ENCODE measurements around the gene DALRD3.
A peak's percentile ranks its signal among the peaks of the same experiment; 100 is the strongest.

Gene DALRD3

GRCh38 chr3:49017971-49018706 lies at the start of gene DALRD3:
Gene DALRD3 (minus strand): TSS chr3:49018580. CDS start chr3:49018564, 16 bp downstream.
- Histone ChIP-seq H3K27ac (ENCODE audit: low read depth, low read length) (peak within 1 kb of the TSS; percentile 98), H3K9ac (ENCODE audit: low read length in 5 of 5) (peak within 1 kb of the TSS in 4 of 5 donors; percentile 40 to 76 (median 53)), H3K4me1 (ENCODE audit: control insufficient read depth in 5 of 5, insufficient read depth in 5 of 5, low read length in 5 of 5) (peaks cover 10 to 56% (median 47%) of the 10 kb centered on the region in 5 donors)

DNA sequence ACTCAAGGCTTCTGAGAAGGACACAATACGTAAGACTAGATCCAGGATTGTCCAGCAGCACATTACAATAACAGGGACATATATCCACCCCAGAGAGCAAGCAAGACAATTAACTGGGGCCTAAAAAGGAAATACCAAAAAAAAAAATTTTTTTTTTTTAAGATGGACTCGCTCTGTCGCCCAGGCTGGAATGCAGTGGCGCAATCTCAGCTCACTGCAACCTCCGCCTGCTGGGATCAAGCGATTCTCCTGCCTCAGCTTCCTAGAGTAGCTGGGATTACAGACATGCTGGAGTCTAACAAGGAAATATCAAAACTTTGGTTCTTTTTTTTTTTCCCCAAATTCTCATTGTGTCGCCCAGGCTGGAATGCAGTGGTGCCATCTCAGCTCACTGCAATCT lies 39.6 kb upstream of the DALRD3 start:
- Histone ChIP-seq H3K4me3 (ENCODE audit: low read depth in 1 of 5, low read length in 5 of 5) (no peak overlapping the region), H3K27me3 (ENCODE audit: control insufficient read depth in 5 of 5, insufficient read depth in 4 of 5, low read length in 5 of 5) (no peaks in the 10 kb centered on the region), H3K9ac (ENCODE audit: low read length in 5 of 5) (peak overlapping the region in 1 of 5 donors; percentile 13), H3K9me3 (ENCODE audit: control insufficient read depth in 5 of 5, low read length in 5 of 5) (no peaks in the 10 kb centered on the region), H3K36me3 (ENCODE audit: control insufficient read depth in 5 of 5, insufficient read depth in 5 of 5, low read length in 5 of 5) (peaks cover 9 to 59% (median 41%) of the 10 kb centered on the region in 5 donors), H3K4me1 (ENCODE audit: control insufficient read depth in 5 of 5, insufficient read depth in 5 of 5, low read length in 5 of 5) (peaks cover 2 to 26% (median 19%) of the 10 kb centered on the region in 5 donors), H3K27ac (ENCODE audit: low read depth, low read length) (peak overlapping the region; percentile 11)

More at GRCh38 chr3:49017971-49018706, at the start of gene DALRD3:
- H3K4me3 ChIP-seq (ENCODE audit: low read depth in 1 of 5, low read length in 5 of 5) = peak within 1 kb of the TSS; percentile 62 to 89 (median 83)
- no peaks in the 10 kb centered on the region for H3K27me3 ChIP-seq (ENCODE audit: control insufficient read depth in 5 of 5, insufficient read depth in 4 of 5, low read length in 5 of 5)
- peaks cover 0 to 40% (median 36%) of the 10 kb centered on the region in 5 donors for H3K36me3 ChIP-seq (ENCODE audit: control insufficient read depth in 5 of 5, insufficient read depth in 5 of 5, low read length in 5 of 5)
- H3K9me3 ChIP-seq (ENCODE audit: control insufficient read depth in 5 of 5, low read length in 5 of 5) = no peaks in the 10 kb centered on the region

GRCh38 chr3:49057268-49057667 lies 38.9 kb upstream of the DALRD3 start:
- no peak overlapping the region for H3K9ac ChIP-seq (ENCODE audit: low read length in 5 of 5)
- H3K27me3 ChIP-seq (ENCODE audit: control insufficient read depth in 5 of 5, insufficient read depth in 4 of 5, low read length in 5 of 5) = no peaks in the 10 kb centered on the region
- H3K4me1 ChIP-seq (ENCODE audit: control insufficient read depth in 5 of 5, insufficient read depth in 5 of 5, low read length in 5 of 5) = peaks cover 2 to 26% (median 20%) of the 10 kb centered on the region in 5 donors
- H3K36me3 ChIP-seq (ENCODE audit: control insufficient read depth in 5 of 5, insufficient read depth in 5 of 5, low read length in 5 of 5) = peaks cover 7 to 62% (median 44%) of the 10 kb centered on the region in 5 donors
- no peaks in the 10 kb centered on the region for H3K9me3 ChIP-seq (ENCODE audit: control insufficient read depth in 5 of 5, low read length in 5 of 5)
- H3K27ac ChIP-seq (ENCODE audit: low read depth, low read length) = peak overlapping the region; percentile 11
- no peak overlapping the region for H3K4me3 ChIP-seq (ENCODE audit: low read depth in 1 of 5, low read length in 5 of 5)

- H3K4me3 ChIP-seq (ENCODE audit: low read depth in 1 of 5, low read length in 5 of 5) = no peak overlapping the region
- H3K36me3 ChIP-seq (ENCODE audit: control insufficient read depth in 5 of 5, insufficient read depth in 5 of 5, low read length in 5 of 5) = peaks cover 13 to 61% (median 50%) of the 10 kb centered on the region in 5 donors
- H3K9ac ChIP-seq (ENCODE audit: low read length in 5 of 5) = no peak overlapping the region
- no peak overlapping the region for H3K27ac ChIP-seq (ENCODE audit: low read depth, low read length)
- peaks cover 2 to 47% (median 39%) of the 10 kb centered on the region in 5 donors for H3K4me1 ChIP-seq (ENCODE audit: control insufficient read depth in 5 of 5, insufficient read depth in 5 of 5, low read length in 5 of 5)
- no peaks in the 10 kb centered on the region for H3K9me3 ChIP-seq (ENCODE audit: control insufficient read depth in 5 of 5, low read length in 5 of 5)
- no peaks in the 10 kb centered on the region for H3K27me3 ChIP-seq (ENCODE audit: control insufficient read depth in 5 of 5, insufficient read depth in 4 of 5, low read length in 5 of 5)
These were observed 36.0 kb upstream of the DALRD3 start for GRCh38 chr3:49054344-49054862.

DNA sequence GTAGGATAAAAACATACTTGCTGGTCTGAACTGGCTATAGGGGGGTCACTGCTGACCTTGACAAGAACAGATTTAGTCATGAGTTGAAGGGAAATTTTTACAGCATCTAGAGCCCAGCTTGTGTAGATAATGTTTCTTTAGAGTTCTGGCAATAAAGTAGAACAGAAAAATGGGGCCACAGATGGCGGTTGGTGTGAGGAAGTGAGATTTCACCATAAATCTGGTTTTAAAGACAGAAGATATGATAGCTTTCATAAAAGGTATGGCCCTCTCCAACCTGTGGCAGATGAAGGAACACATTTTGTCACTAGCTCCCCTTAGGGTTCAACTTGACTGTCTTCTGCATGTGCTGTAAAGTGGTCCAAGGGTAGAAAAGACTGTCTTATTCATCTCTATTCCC lies 35.2 kb upstream of the DALRD3 start:
- H3K4me1 ChIP-seq (ENCODE audit: control insufficient read depth in 5 of 5, insufficient read depth in 5 of 5, low read length in 5 of 5) = peaks cover 2 to 47% (median 39%) of the 10 kb centered on the region in 5 donors
- H3K27me3 ChIP-seq (ENCODE audit: control insufficient read depth in 5 of 5, insufficient read depth in 4 of 5, low read length in 5 of 5) = no peaks in the 10 kb centered on the region
- peak overlapping the region in 1 of 5 donors; percentile 4 for H3K9ac ChIP-seq (ENCODE audit: low read length in 5 of 5)
- H3K9me3 ChIP-seq (ENCODE audit: control insufficient read depth in 5 of 5, low read length in 5 of 5) = no peaks in the 10 kb centered on the region
- H3K36me3 ChIP-seq (ENCODE audit: control insufficient read depth in 5 of 5, insufficient read depth in 5 of 5, low read length in 5 of 5) = peaks cover 13 to 61% (median 53%) of the 10 kb centered on the region in 5 donors
- H3K27ac ChIP-seq (ENCODE audit: low read depth, low read length) = no peak overlapping the region
- no peak overlapping the region for H3K4me3 ChIP-seq (ENCODE audit: low read depth in 1 of 5, low read length in 5 of 5)

- Histone ChIP-seq H3K9ac (ENCODE audit: low read length in 5 of 5) (peak overlapping the region in 1 of 5 donors; percentile 47), H3K4me3 (ENCODE audit: low read depth in 1 of 5, low read length in 5 of 5) (no peak overlapping the region), H3K27me3 (ENCODE audit: control insufficient read depth in 5 of 5, insufficient read depth in 4 of 5, low read length in 5 of 5) (no peaks in the 10 kb centered on the region), H3K36me3 (ENCODE audit: control insufficient read depth in 5 of 5, insufficient read depth in 5 of 5, low read length in 5 of 5) (peaks cover 11 to 63% (median 48%) of the 10 kb centered on the region in 5 donors), H3K9me3 (ENCODE audit: control insufficient read depth in 5 of 5, low read length in 5 of 5) (no peaks in the 10 kb centered on the region), H3K27ac (ENCODE audit: low read depth, low read length) (no peak overlapping the region), H3K4me1 (ENCODE audit: control insufficient read depth in 5 of 5, insufficient read depth in 5 of 5, low read length in 5 of 5) (peaks cover 2 to 15% (median 11%) of the 10 kb centered on the region in 5 donors)
These were observed 16.9 kb upstream of the DALRD3 start for GRCh38 chr3:49035281-49035680.

- H3K4me3 ChIP-seq (ENCODE audit: low read depth in 1 of 5, low read length in 5 of 5) = no peak overlapping the region
- H3K27ac ChIP-seq (ENCODE audit: low read depth, low read length) = no peak overlapping the region
- no peaks in the 10 kb centered on the region for H3K9me3 ChIP-seq (ENCODE audit: control insufficient read depth in 5 of 5, low read length in 5 of 5)
- H3K4me1 ChIP-seq (ENCODE audit: control insufficient read depth in 5 of 5, insufficient read depth in 5 of 5, low read length in 5 of 5) = peaks cover 2 to 17% (median 13%) of the 10 kb centered on the region in 5 donors
- peaks cover 11 to 67% (median 46%) of the 10 kb centered on the region in 5 donors for H3K36me3 ChIP-seq (ENCODE audit: control insufficient read depth in 5 of 5, insufficient read depth in 5 of 5, low read length in 5 of 5)
- peak overlapping the region in 2 of 5 donors; percentile 20 to 47 for H3K9ac ChIP-seq (ENCODE audit: low read length in 5 of 5)
- no peaks in the 10 kb centered on the region for H3K27me3 ChIP-seq (ENCODE audit: control insufficient read depth in 5 of 5, insufficient read depth in 4 of 5, low read length in 5 of 5)
These were observed 16.3 kb upstream of the DALRD3 start for GRCh38 chr3:49034650-49035049.

- no peak overlapping the region for H3K9ac ChIP-seq (ENCODE audit: low read length in 5 of 5)
- H3K27me3 ChIP-seq (ENCODE audit: control insufficient read depth in 5 of 5, insufficient read depth in 4 of 5, low read length in 5 of 5) = no peaks in the 10 kb centered on the region
- no peak overlapping the region for H3K27ac ChIP-seq (ENCODE audit: low read depth, low read length)
- peaks cover 8 to 34% (median 28%) of the 10 kb centered on the region in 5 donors for H3K4me1 ChIP-seq (ENCODE audit: control insufficient read depth in 5 of 5, insufficient read depth in 5 of 5, low read length in 5 of 5)
- no peaks in the 10 kb centered on the region for H3K9me3 ChIP-seq (ENCODE audit: control insufficient read depth in 5 of 5, low read length in 5 of 5)
- peaks cover 11 to 64% (median 46%) of the 10 kb centered on the region in 5 donors for H3K36me3 ChIP-seq (ENCODE audit: control insufficient read depth in 5 of 5, insufficient read depth in 5 of 5, low read length in 5 of 5)
- no peak overlapping the region for H3K4me3 ChIP-seq (ENCODE audit: low read depth in 1 of 5, low read length in 5 of 5)
These were observed 14.4 kb upstream of the DALRD3 start for GRCh38 chr3:49032646-49033304.

DNA sequence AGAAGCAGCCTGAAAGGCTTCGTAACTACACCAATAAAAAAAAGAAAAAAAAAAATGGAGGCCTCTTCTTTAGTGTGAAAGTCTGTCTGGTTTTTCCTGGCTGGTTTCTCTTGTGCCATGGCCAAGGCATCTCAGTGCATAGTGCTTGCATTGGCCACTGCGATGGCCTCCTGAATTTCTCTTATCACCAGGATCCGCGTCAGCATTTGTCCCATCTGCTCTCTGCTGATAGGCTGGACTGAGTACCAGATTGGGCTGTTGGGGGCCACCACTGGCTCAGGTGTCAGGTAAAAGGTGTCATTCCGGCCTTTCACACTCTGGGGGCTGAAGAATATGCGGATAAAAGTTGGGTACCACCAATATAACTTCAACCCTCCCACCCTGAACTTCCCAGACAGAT lies 11.9 kb upstream of the DALRD3 start:
- H3K9ac ChIP-seq (ENCODE audit: low read length in 5 of 5) = no peak overlapping the region
- no peak overlapping the region for H3K4me3 ChIP-seq (ENCODE audit: low read depth in 1 of 5, low read length in 5 of 5)
- peaks cover 7 to 64% (median 55%) of the 10 kb centered on the region in 5 donors for H3K36me3 ChIP-seq (ENCODE audit: control insufficient read depth in 5 of 5, insufficient read depth in 5 of 5, low read length in 5 of 5)
- H3K4me1 ChIP-seq (ENCODE audit: control insufficient read depth in 5 of 5, insufficient read depth in 5 of 5, low read length in 5 of 5) = peaks cover 8 to 42% (median 28%) of the 10 kb centered on the region in 5 donors
- no peaks in the 10 kb centered on the region for H3K27me3 ChIP-seq (ENCODE audit: control insufficient read depth in 5 of 5, insufficient read depth in 4 of 5, low read length in 5 of 5)
- peak overlapping the region; percentile 92 for H3K27ac ChIP-seq (ENCODE audit: low read depth, low read length)
- H3K9me3 ChIP-seq (ENCODE audit: control insufficient read depth in 5 of 5, low read length in 5 of 5) = no peaks in the 10 kb centered on the region

DNA sequence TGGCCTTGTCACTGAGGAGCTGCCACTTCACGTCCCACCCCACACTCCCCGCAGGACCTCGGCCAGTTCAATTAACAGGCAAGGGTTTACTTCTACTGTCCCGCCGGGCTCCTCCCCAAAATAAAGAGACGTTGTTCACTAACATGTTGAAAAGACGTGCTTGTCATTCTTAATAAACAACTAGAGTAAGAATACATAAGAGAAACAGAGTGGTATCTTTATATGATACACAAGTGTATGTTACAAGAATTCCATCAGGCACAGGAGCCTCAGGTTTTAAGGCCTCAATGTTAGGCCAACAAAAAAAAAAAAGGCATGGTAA lies 11.1 kb upstream of the DALRD3 start:
- peaks cover 8 to 45% (median 29%) of the 10 kb centered on the region in 5 donors for H3K4me1 ChIP-seq (ENCODE audit: control insufficient read depth in 5 of 5, insufficient read depth in 5 of 5, low read length in 5 of 5)
- H3K4me3 ChIP-seq (ENCODE audit: low read depth in 1 of 5, low read length in 5 of 5) = peak overlapping the region; percentile 32 to 79 (median 70)
- peak overlapping the region; percentile 48 to 87 (median 81) for H3K9ac ChIP-seq (ENCODE audit: low read length in 5 of 5)
- no peaks in the 10 kb centered on the region for H3K9me3 ChIP-seq (ENCODE audit: control insufficient read depth in 5 of 5, low read length in 5 of 5)
- no peaks in the 10 kb centered on the region for H3K27me3 ChIP-seq (ENCODE audit: control insufficient read depth in 5 of 5, insufficient read depth in 4 of 5, low read length in 5 of 5)
- H3K27ac ChIP-seq (ENCODE audit: low read depth, low read length) = peak overlapping the region; percentile 92
- H3K36me3 ChIP-seq (ENCODE audit: control insufficient read depth in 5 of 5, insufficient read depth in 5 of 5, low read length in 5 of 5) = peaks cover 7 to 65% (median 58%) of the 10 kb centered on the region in 5 donors

All from subcutaneous abdominal adipose tissue (tissue), 5 donors.